Activated naive CD4-positive, alpha-beta T cell treated with anti-CD3 and anti-CD28 coated beads, Interleukin-2, amount 50 U/mL, for 24 hours (primary cell): ENCODE measurements around the gene SPAG17.

Experiments used
- H3K27ac Mint-ChIP-seq: one replicate; pipeline ENCODE4 v1.8.0; 2021; ENCODE audit warnings: mild to moderate bottlenecking, mixed read lengths
- H3K27me3 Mint-ChIP-seq: one replicate; pipeline ENCODE4 v1.8.0; 2021; ENCODE audit warnings: mixed read lengths
- H3K36me3 Mint-ChIP-seq: one replicate; pipeline ENCODE4 v1.8.0; 2021; ENCODE audit warnings: mixed read lengths
- H3K4me1 Mint-ChIP-seq: one replicate; pipeline ENCODE4 v1.8.0; 2021; ENCODE audit warnings: mixed read lengths
- H3K4me3 Mint-ChIP-seq: one replicate; pipeline ENCODE4 v1.8.0; 2021; ENCODE audit warnings: mild to moderate bottlenecking, mixed read lengths
- H3K9me3 Mint-ChIP-seq: one replicate; pipeline ENCODE4 v1.8.0; 2021; ENCODE audit warnings: mixed read lengths

The SPAG17 gene

DNA sequence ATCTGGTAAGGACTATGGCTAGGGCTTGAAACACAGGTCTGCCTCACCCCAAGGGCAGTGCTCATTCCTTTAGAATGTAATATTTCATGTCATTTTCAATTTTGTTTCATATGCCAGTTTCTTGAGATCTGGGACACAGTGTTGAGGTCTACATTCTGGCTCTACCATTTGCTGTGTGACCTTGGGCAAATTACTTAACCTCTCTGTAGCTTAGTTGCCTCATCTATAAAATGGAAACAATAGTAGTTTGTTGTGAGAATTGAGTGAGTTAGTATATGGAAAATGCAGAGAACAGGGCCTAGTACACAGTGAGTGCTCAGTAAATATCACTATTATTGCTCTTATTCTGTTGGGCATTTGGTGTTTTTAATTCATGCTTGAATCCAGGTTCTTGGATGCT, 171.1 kb downstream of the SPAG17 start:
- no peaks in the 10 kb centered on the region for H3K36me3 Mint-ChIP-seq
- H3K4me3 Mint-ChIP-seq, result no peak overlapping the region
- H3K27me3 Mint-ChIP-seq, result peaks cover 16% of the 10 kb centered on the region
- H3K4me1 Mint-ChIP-seq, result no peaks in the 10 kb centered on the region
- H3K9me3 Mint-ChIP-seq, result no peaks in the 10 kb centered on the region
- no peak overlapping the region for H3K27ac Mint-ChIP-seq

DNA sequence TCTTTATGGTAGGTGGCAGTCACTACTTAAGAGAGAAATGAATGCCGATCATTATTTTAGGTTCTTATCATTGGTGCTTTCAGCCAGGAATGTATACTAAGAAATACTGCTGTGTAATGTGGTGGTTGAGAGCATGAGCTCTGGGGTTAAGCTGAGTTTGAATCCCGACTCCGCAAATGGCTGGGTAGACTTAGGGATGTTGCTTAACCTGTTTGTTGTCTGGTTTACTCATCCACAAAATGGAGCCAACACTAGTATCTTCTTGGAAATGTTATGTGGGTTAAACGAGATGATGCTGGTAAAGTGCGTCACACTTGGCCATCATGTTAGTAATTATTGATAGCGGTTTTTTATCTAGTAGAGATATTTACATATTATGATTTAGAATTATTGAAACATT, 171.7 kb downstream of the SPAG17 start:
- H3K27ac Mint-ChIP-seq, result no peak overlapping the region
- H3K4me1 Mint-ChIP-seq, result no peaks in the 10 kb centered on the region
- H3K4me3 Mint-ChIP-seq, result no peak overlapping the region
- H3K9me3 Mint-ChIP-seq, result no peaks in the 10 kb centered on the region
- H3K36me3 Mint-ChIP-seq, result no peaks in the 10 kb centered on the region
- peaks cover 15% of the 10 kb centered on the region for H3K27me3 Mint-ChIP-seq

DNA sequence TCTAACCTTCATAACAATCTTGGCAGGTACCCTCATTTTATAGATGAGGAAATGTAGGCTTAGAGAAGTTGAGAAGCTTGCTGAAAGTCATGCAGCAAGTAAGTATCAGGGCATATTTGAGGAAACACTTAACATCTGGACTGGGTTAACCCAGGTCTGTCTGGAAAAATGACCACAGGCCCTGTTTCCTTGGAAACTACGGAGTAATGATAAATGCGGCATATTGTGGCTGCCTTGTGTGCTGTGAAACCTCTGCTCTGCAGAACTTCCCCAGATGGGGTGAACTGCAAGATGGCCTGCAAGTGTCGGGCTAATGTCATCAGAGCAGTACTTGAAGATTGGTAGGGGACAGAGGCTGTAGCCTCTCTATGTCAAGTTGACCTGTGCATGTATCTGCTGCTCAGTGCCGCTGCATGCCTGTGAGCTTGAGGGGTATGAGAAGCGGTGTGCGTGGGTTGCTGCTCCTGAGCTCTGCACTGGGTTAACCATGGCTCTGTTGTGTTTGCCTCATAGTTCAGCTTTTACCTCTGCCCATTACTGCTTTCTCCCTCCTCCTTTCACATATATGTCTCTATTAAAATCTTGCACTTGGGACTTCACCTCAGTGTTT, 172.4 kb downstream of the SPAG17 start:
- Mint-ChIP-seq H3K4me1 (no peaks in the 10 kb centered on the region), H3K27ac (no peak overlapping the region), H3K36me3 (no peaks in the 10 kb centered on the region), H3K9me3 (no peaks in the 10 kb centered on the region), H3K27me3 (peaks cover 13% of the 10 kb centered on the region), H3K4me3 (no peak overlapping the region)

DNA sequence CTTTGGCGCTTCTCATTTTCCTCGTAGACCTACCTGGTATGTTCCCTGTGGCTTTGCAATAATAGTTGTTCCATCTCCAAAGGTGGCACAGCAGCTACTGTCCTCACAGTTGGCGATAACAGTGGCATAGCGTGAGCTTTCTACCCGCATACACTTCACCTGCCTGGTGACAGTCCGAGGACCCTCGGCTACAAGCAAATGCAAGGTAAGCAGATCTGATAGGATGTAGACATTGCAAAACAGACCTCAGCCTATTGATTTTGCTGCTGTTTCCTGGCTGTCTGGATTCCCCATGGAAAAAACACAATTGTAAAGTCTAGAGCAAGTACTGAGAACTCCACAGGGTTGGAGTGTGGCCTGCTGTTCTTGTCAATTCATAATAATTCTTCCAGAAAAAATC, 177.0 kb downstream of the SPAG17 start:
- Mint-ChIP-seq H3K9me3 (no peaks in the 10 kb centered on the region), H3K27ac (no peak overlapping the region), H3K36me3 (no peaks in the 10 kb centered on the region), H3K4me1 (no peaks in the 10 kb centered on the region), H3K4me3 (no peak overlapping the region), H3K27me3 (peaks cover 17% of the 10 kb centered on the region)

DNA sequence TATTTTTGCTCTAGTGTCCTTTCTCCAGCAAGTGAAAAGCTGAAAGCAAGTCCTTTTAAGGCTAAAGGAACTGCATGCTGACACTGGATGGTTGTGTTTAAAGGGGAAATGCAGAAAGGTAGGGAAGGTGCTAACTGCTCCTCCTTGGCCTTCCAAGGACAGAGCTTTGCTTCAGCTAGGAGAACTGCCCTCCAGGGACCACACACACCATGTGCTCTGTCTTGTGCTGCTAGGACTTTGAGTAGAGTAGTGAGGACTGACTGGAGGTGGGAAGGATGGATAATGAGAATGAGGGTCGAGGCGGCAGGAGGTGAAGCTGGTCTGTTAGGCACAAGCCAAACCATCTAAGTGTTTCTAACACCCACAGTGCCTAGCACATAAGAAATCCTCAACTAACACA, 177.6 kb downstream of the SPAG17 start:
- no peaks in the 10 kb centered on the region for H3K36me3 Mint-ChIP-seq
- H3K4me3 Mint-ChIP-seq, result no peak overlapping the region
- H3K27me3 Mint-ChIP-seq, result peaks cover 20% of the 10 kb centered on the region
- H3K9me3 Mint-ChIP-seq, result no peaks in the 10 kb centered on the region
- no peak overlapping the region for H3K27ac Mint-ChIP-seq
- no peaks in the 10 kb centered on the region for H3K4me1 Mint-ChIP-seq

DNA sequence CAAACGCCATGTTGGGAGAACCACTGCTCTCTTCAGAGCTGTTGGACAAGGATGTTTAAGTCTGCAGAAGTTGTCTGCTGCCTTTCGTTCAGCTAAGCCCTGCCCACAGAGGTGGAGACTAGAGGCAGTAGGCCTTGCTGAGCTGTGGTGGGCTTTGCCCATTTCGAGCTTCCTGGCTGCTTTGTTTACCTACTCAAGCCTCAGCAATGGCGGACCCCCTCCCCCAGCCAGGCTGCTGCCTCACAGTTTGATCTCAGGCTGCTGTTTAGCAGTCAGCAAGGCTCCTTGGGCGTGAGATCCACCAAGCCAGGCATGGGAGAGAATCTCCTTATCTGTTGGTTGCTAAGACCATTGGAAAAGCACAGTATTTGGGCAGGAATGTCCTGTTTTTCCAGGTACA, 180.7 kb downstream of the SPAG17 start:
- Mint-ChIP-seq H3K27me3 (peaks cover 14% of the 10 kb centered on the region), H3K36me3 (no peaks in the 10 kb centered on the region), H3K4me3 (no peak overlapping the region), H3K4me1 (no peaks in the 10 kb centered on the region), H3K27ac (no peak overlapping the region), H3K9me3 (no peaks in the 10 kb centered on the region)

DNA sequence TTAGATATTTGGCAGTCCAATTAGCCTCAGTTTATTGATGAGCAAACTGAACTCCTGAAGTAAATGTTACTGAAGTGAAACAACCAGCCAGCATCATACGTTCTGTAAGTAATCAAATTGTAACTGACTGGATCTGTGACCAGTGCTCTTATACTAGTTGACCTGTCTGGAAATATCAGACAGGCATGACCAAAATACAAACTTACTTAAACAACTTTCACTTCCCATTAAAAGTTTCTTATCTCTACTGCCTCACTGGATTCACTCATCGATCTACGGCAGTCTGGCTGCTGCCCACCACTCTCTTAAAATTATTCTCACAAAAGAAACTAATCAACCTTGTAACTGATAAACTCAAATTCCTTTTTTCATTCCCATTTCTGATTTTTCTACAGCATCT, 199.1 kb downstream of the SPAG17 start:
- no peak overlapping the region for H3K27ac Mint-ChIP-seq
- H3K4me1 Mint-ChIP-seq, result no peaks in the 10 kb centered on the region
- H3K36me3 Mint-ChIP-seq, result no peaks in the 10 kb centered on the region
- H3K9me3 Mint-ChIP-seq, result no peaks in the 10 kb centered on the region
- no peak overlapping the region for H3K4me3 Mint-ChIP-seq
- peaks cover 18% of the 10 kb centered on the region for H3K27me3 Mint-ChIP-seq

DNA sequence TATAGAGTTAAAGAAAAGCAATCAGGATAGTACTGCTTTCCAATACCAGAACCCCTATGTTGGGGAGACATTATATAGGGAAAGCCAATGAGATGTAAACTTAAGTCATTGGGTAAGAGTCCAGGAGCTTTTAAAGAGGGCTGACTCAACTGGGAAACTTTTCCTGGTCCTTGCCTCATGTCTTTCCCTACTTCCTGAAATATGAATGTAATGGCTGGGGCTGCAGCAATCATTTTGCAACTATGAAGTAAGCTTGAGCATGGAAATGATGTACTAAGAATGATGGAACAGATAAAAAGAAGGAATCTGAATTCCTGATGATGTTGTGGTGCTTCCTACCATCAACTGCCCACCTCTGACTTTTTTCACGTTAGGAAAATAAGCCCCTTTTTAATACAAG, 199.8 kb downstream of the SPAG17 start:
- Mint-ChIP-seq H3K4me3 (no peak overlapping the region), H3K36me3 (no peaks in the 10 kb centered on the region), H3K4me1 (no peaks in the 10 kb centered on the region), H3K27me3 (peaks cover 18% of the 10 kb centered on the region), H3K9me3 (no peaks in the 10 kb centered on the region), H3K27ac (no peak overlapping the region)

DNA sequence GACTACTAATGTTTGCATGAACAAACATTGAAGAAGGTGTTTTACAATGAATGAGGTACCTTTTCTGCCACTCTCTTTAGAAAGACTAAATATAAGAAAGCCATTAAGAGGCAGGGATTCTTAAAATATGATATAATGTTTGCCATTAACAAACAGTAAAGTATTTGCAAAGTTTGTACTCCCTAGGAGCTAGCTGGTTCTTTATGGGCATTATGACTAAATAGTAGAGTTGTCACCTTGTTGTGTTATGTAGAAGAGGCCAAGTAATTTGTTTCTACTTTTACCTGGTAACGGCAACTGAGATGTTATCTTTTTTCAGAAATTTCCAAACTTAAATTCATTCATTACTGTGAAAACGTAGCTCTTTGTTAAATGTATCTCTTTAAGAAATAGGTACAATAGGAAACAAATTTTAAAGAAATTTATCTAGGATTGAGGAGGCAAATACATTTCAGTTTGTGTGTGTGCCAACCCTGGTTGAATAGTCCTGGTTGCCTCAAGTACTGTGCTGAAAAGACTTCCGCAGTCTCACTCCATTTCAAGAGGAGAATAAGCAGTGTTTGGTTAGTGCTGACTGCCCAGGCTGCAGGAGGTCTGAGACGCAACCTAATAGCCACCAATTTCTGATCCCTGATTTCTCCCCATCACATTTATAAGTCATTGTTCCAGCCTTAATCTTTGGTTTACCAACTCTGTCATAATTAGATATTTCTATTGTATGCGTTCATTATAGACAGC, 203.4 kb downstream of the SPAG17 start:
- no peak overlapping the region for H3K27ac Mint-ChIP-seq
- peaks cover 18% of the 10 kb centered on the region for H3K27me3 Mint-ChIP-seq
- H3K9me3 Mint-ChIP-seq, result no peaks in the 10 kb centered on the region
- no peaks in the 10 kb centered on the region for H3K4me1 Mint-ChIP-seq
- no peaks in the 10 kb centered on the region for H3K36me3 Mint-ChIP-seq
- no peak overlapping the region for H3K4me3 Mint-ChIP-seq

DNA sequence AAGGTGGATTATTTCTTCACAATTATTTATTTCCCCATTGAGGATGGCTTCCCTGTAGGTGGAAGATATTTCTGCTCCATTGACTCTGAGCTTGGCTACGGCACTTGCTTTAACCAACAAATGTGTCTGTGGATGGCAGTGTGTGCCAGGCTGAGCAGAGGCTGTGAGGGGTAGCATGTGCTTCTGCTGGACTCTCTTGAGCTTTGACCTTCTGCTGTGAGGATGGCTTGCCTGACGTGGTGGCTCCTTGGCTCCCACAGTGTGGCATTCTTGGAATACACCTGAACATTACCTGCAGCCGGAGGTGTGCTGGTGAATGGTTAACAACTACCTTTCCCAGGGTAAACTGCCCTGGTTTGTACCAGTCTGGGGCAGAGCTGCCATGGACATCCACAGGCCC, 208.6 kb downstream of the SPAG17 start:
- Mint-ChIP-seq H3K4me3 (no peak overlapping the region), H3K4me1 (no peaks in the 10 kb centered on the region), H3K27me3 (no peaks in the 10 kb centered on the region), H3K36me3 (no peaks in the 10 kb centered on the region), H3K9me3 (no peaks in the 10 kb centered on the region), H3K27ac (no peak overlapping the region)

DNA sequence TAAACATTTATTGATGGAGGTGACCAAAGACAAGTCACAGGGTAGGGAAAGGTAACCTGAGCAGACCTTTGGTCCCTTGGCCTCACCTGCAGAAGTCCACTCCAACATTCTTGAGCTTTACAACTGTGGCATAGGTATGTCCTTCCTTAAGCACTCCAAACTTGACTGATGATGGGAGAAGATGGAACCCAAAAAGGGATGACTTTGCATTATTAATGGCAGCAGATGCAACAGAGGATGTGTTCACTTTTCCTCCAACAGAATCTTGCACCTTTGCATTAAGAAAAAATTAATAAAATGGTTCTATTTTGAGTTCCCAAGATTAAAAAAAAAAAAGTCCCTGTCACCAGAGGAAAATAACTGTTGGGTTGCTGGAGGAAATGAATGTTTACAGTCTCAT, 213.3 kb downstream of the SPAG17 start:
- Mint-ChIP-seq H3K36me3 (no peaks in the 10 kb centered on the region), H3K4me1 (peaks cover 8% of the 10 kb centered on the region), H3K4me3 (no peak overlapping the region), H3K27ac (no peak overlapping the region), H3K27me3 (no peaks in the 10 kb centered on the region), H3K9me3 (no peaks in the 10 kb centered on the region)

DNA sequence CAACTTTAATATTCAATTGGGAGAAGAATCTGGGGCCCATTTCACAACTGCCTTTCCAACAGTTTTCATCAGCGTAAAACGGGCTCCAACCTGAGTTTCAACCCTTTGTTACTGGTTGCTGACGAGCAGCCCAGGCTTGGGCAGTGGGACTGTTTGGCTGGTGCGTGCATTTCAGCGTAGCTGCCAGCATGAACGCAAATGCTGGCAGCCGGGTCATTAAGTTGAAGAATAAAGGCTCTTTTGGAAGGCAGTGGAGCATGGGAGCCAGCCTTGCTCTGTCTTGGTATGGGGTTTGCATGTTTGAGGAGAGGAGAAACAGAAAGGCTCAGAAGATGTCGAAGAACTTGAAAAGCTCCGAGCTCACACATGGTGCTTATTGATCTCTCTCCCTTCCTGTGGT, 214.8 kb downstream of the SPAG17 start:
- Mint-ChIP-seq H3K27me3 (no peaks in the 10 kb centered on the region), H3K27ac (no peak overlapping the region), H3K4me1 (peaks cover 14% of the 10 kb centered on the region), H3K36me3 (no peaks in the 10 kb centered on the region), H3K4me3 (no peak overlapping the region), H3K9me3 (no peaks in the 10 kb centered on the region)

DNA sequence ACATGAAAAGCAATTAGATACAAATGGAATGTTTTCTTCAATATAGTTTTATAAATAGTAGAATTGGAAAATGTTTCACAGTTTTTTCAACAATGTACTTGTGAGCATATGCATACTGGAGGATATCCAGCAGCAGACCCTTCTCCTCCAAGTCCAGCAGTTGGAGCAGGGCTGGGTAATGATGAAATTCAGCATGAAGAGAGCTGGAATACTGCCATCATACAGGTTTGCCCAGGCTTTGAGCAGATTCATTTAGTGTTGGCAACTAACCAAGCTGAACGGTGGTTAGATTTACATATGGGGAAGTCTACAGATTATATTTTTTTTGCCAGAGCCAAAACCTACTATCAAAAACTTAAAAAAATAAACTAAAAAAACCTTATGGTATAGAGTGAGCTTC, 217.1 kb downstream of the SPAG17 start:
- Mint-ChIP-seq H3K27me3 (no peaks in the 10 kb centered on the region), H3K27ac (no peak overlapping the region), H3K4me3 (no peak overlapping the region), H3K4me1 (peaks cover 30% of the 10 kb centered on the region), H3K36me3 (no peaks in the 10 kb centered on the region), H3K9me3 (no peaks in the 10 kb centered on the region)

DNA sequence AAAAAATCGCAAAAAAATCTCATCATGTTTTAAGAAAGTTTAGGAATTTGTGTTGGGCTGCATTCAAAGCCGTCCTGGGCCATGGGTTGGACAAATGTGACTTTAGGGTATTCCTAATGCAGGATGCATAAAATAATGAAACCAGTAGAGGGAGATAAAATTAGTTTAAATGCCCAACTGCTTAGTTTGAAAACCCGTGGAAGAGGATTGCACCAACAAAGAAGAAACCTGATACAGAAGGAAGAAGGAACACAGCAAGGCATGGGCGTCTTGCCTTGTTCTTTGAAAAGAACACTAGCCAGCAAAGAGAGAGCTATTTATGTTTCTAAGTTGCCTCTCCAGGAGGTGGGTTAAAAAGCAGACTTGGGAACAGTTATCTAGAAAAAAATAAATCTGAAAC, 217.6 kb downstream of the SPAG17 start:
- no peaks in the 10 kb centered on the region for H3K27me3 Mint-ChIP-seq
- no peaks in the 10 kb centered on the region for H3K9me3 Mint-ChIP-seq

DNA sequence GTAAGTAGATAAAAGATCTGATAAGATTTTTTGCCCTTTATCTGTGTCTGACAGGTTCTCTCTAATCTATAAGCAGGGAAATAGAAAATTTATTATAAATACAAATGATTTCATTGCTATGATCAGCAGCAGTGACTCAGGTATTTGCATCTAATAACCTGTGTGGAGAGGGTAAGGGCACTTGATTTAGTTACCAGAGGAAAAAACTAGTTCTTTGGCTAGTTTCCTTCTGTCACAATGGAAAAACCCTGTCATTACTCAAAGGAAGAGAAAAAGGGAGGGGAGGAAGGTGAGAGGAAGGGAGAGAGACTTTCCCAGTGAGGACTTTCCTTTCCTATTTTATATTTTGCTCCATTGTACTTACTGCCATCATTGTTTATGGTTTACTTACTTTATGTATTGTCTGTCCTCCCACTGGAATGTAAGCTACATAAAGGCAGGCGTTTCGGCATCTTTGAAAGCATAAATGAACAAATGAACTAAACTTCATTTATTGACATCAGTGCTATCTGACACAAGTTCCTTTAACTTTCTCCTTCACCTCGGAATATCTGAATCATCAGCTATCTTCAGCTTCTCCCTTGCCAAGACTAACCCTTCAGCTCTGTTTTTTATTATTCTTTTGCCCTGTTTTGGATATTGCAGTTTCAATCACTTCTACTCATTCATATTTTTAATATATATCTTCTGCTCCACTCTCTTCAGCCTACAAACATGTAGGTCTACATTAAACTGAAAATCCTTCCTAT, 220.6 kb downstream of the SPAG17 start:
- H3K27me3 Mint-ChIP-seq, result no peaks in the 10 kb centered on the region
- H3K9me3 Mint-ChIP-seq, result no peaks in the 10 kb centered on the region
- H3K36me3 Mint-ChIP-seq, result peaks cover 6% of the 10 kb centered on the region
- H3K27ac Mint-ChIP-seq, result peak overlapping the region; percentile 89
- peaks cover 30% of the 10 kb centered on the region for H3K4me1 Mint-ChIP-seq
- H3K4me3 Mint-ChIP-seq, result peak overlapping the region; percentile 51

More for the DNA sequence above, 217.6 kb downstream of the SPAG17 start:
- Mint-ChIP-seq H3K36me3 (no peaks in the 10 kb centered on the region), H3K4me1 (peaks cover 30% of the 10 kb centered on the region), H3K27ac (no peak overlapping the region), H3K4me3 (no peak overlapping the region)

DNA sequence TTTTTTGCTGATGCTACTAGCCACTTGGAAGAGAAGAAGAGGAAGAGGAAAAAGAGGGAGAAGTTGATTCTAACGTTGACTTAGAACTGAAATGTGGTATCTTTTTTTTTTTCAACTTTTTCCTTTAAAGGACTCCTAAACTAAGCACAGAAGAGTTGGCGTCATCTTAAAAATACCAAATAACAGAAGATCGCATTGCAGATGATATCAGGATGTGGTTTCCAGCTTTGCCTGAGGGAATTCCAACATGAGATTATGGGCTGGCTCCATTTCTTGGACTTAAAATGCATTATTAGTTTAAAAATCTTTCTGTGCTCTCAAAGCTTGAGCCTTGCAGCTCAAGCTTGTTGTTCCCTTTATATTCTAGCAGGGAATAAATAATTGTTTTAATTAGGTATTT, 225.7 kb downstream of the SPAG17 start:
- Mint-ChIP-seq H3K9me3 (no peaks in the 10 kb centered on the region), H3K27me3 (no peaks in the 10 kb centered on the region), H3K36me3 (peaks cover 27% of the 10 kb centered on the region), H3K27ac (no peak overlapping the region), H3K4me1 (peaks cover 7% of the 10 kb centered on the region), H3K4me3 (no peak overlapping the region)
